Measurements from ENCODE around the gene DENND4C. TPM values are rescaled to one million over a fixed set of nuclear protein-coding genes. Genes with fewer than 3 reads are reported as not detected.
"Not testable (repeated sequence)": the region's sequence is repeated elsewhere in the genome, so short reads cannot be mapped to it uniquely, and the experiment has no call there.

The DENND4C gene
- total RNA-seq, 1 experiment from 2014 or later, result 40.7 TPM

DNA sequence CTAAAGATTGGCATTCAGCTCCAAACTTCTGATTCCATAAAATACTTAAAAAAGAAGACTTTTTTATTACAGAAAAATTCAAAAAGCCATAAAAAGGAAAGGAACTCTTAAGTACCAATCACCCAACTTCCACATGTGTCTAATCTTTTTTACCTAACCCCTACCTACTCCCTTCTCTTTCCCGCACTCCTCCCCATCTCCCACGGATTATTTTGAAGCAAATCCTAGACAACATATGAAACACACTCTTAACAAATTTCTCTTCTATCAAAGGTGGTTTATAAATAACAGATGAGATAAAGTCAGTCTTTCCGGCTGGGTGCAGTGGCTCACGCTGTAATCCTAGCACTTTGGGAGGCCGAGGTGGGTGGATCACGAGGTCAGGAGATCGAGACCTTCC is 5.9 kb upstream of the DENND4C start:
- DNase-seq (ENCODE audit: low read depth), result no peak

GRCh38 chr9:19229595-19230354 is 718 bp upstream of the DENND4C start:
- peak; percentile 73 for DNase-seq (ENCODE audit: low read depth)

- DNase-seq (ENCODE audit: low read depth), result peak; percentile 62
These were observed 822 bp downstream of the DENND4C start for GRCh38 chr9:19231126-19231903.

DNA sequence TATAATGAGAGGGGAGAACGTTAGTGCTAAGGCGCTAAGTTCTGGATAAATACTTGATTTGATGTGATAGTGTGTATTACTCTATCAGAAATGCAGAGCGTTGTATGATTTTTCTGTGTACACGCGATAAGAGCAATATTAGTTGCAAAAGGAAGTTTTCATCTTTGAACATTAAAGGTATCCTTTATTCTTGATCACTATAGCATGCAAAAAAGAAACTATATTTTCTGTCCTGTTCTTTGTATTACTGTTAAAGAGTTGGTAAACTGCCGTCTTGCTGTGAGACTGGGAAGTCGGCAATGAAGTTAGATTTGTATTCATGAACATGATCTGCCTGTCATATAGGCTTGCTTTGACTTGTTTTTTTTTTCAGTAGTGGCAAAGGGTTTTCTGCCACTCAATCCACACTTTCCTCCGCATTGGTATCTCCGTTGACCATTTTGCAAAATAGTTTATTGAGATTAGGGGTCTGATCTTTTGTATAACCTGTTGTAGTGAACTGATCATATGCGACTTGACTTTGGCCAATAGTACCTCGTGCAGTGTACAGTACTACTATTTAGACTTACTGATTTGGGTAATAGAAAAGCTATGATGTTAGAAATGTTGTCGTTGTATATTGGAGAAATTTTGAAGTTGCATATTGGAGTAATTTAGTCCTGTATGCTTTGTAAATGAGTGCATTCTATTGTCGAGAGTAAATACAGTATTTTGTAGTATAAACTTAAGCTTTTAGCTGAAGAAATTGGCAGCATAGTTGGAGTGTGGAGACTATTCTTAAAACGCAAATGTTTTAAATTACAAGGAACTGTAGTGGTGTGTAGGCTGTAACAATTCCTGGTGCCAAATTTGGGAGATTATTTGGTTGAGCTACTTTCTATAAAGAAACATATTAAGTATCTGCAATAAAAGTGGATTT is 1.7 kb downstream of the DENND4C start:
- DNase-seq (ENCODE audit: low read depth), result peak; percentile 27

GRCh38 chr9:19232823-19233194 is 2.3 kb downstream of the DENND4C start:
- DNase-seq (ENCODE audit: low read depth), result peak; percentile 43

GRCh38 chr9:19233344-19233743 is 2.9 kb downstream of the DENND4C start:
- DNase-seq (ENCODE audit: low read depth), result no peak

DNA sequence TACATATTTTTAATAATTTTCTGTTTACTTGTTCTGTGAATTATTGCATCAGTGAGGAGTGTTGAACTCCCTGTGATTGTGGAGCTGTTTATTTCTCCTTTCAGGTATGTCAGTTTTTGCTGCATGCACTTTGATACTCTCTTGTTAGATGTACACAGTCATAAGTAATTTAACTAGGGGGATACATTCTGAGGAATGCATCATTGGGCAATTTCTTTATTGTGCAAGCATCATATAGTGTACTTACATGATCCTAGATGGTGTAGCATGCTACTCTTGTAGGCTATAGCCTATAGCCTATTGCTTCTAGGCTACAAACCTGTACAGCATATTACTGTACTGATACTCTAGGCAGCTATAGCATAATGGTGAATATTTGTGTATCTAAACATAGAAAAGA is 9.5 kb downstream of the DENND4C start:
- DNase-seq (ENCODE audit: low read depth), result no peak

DNA sequence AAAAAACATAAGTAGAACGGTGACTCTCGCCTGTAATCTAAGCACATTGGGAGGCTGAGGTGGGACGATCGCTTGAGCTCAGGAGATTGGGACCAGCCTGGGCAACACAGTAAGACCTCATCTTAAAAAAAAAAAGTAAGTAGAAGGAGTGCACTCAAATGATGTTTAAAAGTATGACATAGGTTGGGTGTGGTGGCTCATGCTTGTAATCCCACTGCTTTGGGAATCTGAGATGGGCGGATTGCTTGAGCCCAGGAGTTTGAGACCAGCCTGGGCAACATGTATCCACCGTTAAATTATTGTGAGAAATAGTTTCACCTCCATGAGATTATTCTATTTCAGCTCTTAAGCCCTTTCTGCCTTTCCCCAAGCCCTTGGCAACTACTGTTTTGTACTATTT is 11.2 kb downstream of the DENND4C start:
- DNase-seq (ENCODE audit: low read depth), result no peak

- DNase-seq (ENCODE audit: low read depth), result no peak
These were observed 13.0 kb downstream of the DENND4C start for GRCh38 chr9:19243366-19244033.

- DNase-seq (ENCODE audit: low read depth), result no peak
These were observed 16.4 kb downstream of the DENND4C start for GRCh38 chr9:19246891-19247290.

DNA sequence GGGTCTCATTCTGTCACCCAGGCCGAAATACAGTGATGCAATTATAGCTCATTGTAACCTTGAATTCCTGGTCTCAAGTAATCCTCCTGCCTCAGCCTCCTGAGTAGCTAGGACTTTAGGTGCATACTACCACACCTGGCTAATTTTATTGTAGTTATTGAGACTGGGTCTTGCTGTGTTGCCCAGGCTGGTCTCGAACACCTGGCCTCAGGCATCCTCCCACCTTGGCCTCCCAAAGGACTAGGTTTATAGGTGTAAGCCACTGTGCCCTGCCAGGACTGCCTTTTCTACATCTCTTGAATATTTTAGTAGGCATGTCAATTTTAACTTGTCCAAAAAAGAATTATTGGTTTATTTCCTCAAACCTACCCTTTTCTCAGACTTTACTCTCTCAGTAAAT is 16.9 kb downstream of the DENND4C start:
- DNase-seq (ENCODE audit: low read depth), result no peak

GRCh38 chr9:19250346-19250745 is 19.9 kb downstream of the DENND4C start:
- DNase-seq (ENCODE audit: low read depth), result not testable (repeated sequence)

DNA sequence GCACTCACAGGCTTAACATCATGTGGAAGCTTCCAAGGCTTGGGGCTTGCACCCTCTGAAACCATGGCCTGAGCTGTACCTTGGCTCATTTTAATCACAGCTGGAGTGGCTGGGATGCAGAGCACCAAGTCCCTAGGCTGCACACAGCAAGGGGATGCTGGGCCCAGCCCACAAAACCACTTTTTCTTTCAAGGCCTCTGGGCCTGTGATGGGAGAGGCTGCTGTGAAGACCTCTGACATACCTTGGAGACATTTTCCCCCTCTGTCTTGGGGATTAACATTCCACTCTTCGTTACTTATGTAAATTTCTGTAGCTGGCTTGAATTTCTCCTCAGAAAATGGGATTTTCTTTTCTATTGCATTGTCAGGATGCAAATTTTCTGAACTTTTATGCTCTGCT is 20.7 kb downstream of the DENND4C start:
- DNase-seq (ENCODE audit: low read depth), result not testable (repeated sequence)

DNA sequence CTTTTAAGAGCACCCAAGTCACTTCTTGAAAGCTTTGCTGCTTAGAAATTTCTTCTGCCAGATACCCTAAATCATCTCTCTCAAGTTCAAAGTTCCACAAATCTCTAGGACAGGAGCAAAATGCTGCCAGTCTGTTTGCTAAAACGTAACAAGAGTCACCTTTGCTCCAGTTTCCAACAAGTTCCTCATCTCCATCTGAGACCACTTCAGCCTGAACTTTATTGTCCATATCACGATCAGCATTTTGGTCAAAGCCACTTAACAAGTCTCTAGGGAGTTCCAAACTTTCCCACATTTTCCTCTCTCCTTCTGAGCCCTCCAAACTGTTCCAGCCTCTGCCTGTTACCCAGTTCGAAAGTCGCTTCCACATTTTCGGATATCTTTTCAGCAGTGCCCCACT is 21.1 kb downstream of the DENND4C start:
- not testable (repeated sequence) for DNase-seq (ENCODE audit: low read depth)

DNA sequence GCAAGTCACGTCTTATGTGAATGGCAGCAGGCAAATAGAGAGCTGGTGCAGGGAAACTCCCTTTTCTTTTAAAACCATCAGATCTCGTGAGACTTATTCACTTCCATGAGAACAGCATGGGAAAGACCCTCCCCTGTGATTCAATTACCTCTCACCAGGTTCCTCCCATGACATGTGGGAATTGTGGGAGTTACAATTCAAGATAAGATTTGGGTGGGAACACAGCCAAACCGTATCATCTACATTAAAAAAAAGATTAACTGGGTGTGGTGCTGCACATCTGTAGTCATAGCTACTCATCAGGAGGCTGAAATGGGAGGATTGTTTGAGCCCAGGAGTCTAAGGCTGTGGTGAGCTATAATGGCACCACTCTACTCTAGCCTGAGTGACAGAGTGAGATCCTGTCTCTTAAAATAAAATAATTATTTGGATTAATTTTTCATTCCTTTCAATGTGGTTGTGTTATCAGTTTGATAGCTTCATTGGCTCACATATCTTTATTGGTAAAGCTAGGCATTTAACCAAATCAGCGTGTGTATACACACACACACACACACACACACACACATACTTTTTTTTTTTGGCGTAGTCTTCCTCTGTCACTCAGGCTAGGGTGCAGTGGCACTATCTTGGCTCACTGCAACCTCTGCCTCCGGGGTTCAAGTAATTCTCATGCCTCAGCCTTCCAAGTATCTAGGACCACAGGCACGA is 21.8 kb downstream of the DENND4C start:
- no peak for DNase-seq (ENCODE audit: low read depth)

GRCh38 chr9:19252885-19253219 is 22.4 kb downstream of the DENND4C start:
- no peak for DNase-seq (ENCODE audit: low read depth)

DNA sequence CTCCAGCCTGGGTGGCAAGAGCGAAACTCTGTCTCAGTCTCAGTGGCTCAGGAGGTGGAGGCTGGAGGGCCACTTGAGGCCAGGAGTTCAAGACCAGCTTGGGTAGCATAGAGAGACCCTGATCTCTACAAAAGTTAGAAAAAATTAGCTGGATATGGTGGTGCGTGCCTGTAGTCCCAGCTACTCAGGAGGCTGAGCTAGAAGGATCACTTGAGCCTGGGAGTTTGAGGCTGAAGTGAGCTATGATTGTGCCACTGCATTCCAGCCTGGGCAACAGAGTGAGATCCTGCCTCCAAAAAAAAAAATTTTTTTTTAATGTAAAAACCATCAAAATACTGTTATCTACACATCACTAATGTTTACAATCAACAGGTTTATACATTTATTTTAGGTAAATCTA is 24.6 kb downstream of the DENND4C start:
- DNase-seq (ENCODE audit: low read depth), result no peak

- DNase-seq (ENCODE audit: low read depth), result no peak
These were observed 25.3 kb downstream of the DENND4C start for GRCh38 chr9:19255821-19256220.

DNA sequence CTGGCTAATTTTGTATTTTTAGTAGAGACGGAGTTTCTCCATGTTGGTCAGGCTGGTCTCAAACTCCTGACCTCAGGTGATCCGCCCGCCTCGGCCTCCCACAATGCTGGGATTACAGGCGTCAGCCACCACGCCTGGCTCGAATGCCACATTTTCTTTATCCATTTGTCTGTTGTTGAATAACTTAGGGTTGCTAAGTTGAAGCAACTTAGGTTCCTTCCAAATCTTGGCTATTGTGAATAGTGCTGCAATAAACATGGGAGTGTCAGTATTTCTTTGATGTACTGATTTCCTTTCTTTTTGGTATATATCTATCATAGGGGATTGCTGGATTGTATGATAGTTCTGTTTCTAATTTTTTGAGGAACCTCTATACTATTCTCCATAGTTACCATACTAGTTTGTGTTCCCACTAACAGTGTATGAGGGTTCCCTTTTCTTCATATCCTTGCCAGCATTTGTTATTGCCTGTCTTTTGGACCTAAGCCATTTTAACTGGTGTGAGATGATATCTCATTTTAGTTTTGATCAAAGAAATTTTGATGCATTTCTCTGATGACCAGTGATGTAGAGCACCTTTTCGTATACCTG is 29.3 kb downstream of the DENND4C start:
- not testable (repeated sequence) for DNase-seq (ENCODE audit: low read depth)

DNA sequence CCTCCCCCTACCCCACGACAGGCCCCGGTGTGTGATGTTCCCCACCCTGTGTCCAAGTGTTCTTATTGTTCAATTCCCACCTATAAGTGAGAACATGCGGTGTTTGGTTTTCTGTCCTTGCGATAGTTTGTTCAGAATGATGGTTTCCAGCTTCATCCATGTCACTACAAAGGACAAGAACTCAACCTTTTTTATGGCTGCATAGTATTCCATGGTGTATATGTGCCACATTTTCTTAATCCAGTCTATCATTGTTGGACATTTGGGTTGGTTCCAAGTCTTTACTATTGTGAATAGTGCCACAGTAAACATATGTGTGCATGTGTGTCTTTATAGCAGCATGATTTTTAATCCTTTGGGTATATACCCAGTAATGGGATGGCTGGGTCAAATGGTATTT is 35.1 kb downstream of the DENND4C start:
- DNase-seq (ENCODE audit: low read depth), result not testable (repeated sequence)
